MV-4-11 (cell line): ENCODE data around the gene DCDC2.
"Not testable (repeated sequence)": the region's sequence is repeated elsewhere in the genome, so short reads cannot be mapped to it uniquely, and the experiment has no call there.

Experiments used
- DNase-seq: peaks from one replicate; lab custom pipeline; 2025; lab: John Stamatoyannopoulos, UW

Gene DCDC2

DNA sequence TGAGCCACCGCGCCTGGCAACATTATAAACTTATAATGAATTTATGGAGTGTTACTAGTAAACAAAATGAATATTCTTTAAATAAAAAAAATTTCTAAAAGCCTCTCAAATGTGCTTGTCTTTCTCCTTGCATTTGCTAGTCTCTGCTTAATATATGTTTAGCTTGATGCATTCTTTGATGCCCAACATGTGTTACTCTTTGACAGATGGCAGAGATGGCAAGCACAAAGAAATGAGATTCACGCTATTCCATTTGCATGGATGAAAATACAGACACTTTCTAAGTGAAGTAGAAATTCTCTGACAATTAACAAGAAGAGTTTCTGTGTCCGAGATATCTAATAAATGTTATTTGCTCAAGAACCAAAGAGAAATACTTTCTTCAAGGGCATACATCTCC, 30.1 kb downstream of the DCDC2 start:
- no peak for DNase-seq

DNA sequence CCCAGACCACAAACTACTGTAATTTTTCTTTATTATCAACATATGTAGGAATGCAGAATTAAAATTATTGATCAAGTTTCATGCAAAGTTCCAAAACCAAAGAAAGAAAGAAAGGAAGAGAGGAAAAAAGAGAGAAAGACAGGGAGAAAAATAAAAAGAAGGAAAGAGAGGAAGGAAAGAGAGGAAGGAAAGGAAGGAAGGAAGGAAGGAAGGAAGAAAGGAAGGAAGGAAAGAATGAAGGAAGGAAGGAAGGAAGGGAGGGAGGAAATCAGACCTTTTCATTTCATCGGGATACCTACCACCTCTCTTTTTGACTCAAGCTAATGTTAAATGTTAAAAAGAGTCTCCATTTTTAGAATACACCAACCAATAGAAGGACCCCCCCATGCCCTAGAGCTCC, 31.9 kb downstream of the DCDC2 start:
- DNase-seq: no peak

DNA sequence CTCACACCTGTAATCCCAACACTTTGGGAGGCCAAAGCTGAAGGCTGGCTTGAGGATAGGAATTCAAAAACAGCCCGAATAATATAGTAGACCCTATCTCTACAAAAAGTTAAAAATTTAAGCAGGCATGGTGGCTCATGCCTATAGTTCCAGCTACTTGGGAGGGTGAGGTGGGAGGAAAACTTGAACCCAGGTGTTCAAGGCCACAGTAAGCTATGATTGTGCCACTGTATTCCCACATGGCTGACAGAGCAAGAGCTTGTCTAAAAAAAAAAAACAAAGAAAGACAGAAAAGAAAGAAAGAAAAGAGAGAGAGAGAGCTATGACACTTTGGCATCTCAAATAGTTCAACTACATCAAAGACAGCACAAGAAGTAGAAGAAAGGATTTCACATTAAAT, 33.2 kb downstream of the DCDC2 start:
- DNase-seq: no peak

DNA sequence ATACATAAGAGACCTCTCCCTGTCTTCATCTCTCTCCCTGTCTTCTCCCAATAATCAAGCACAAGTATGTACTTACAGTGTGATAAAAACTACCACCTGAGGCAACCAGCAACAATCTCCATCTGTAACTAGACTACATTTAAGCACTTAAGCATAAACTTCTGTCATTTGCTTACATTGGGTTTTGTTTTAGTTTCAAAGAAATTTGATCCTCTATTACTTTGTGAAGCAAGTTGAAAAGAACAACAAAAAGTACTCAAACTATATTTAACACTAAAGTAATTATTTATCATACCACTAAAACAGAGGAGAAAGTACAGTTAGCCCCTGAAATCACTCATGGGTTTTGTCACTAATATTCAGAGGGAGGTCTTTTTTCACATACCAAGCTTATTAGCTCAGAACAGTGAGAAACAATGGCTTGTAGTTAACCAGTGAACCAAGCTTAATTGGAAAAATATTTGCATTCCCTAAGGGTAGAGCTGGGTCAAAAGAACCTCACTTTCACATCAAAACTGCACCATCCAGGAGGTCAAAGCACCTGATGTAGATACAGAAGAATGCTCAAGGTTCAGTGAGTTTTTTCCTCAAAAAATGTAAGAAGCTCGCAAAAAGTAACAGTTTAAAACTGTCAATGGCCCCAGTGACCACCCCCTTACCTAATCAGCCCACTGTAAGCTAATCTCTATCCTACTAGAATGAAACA, 34.1 kb downstream of the DCDC2 start:
- no peak for DNase-seq

DNA sequence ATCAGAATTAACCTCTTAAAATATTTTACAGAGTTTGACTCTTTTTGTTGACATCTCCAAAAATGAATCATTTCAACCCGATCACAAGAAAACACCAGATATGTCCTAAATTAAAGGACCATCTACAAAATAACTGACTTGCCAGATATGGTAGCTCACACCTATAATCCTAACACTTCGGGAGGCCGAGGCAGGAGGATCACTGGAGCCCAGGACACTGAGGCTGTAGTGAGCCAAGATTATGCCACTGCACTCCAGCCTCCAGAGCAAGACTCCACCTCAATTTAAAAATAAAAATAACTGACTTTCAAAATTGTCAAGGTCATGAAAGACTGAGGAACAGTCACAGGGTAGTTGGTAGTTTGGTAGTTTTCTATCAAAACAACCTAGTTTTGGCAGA, 34.9 kb downstream of the DCDC2 start:
- DNase-seq: no peak

DNA sequence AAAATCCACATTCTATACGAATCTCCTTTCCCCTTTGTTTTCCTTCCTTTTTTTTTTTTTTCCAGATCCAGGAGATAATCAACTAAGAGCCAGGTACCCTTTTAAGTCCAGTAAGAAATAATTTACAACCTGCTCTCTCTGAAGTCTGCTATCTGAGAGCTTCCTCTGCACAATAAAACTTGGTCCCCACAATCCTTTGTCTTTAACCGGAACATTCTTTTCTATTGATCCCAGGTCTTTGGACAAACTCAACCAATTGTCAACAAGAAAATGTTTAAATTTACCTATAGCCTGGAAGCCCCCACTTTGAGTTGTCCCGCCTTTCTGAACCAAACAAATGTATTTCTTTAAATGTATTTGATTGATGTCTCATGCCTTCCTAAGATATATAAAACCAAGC, 35.4 kb downstream of the DCDC2 start:
- not testable (repeated sequence) for DNase-seq

DNA sequence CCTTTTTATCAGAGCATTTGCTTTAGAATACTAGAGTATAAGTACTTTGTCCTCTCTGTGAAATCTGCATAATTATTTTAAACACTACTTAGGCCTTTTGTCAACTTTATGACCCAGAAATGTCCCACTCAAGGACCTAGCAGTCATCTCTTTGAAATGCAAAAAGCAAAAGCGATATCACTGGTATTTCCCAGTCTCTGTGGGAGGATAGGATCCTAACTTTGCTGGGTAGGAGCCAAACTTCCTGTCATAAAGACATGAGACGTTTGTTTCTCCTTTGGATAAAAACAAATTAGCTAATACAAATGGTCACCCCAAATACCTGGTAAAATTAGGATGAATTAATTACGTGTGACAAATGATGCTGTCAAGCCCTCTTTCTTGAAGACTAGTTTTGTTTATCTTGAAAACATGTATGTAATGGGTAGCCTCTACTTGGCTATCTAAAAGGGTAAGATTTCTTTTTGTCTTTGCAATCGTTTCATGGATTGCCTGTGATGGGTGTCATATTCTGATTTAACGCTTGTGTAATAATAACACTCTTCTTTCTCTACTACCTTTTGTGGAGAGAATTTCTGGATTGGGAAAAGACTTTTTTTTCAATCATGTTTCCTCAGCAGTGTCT, 36.2 kb downstream of the DCDC2 start:
- no peak for DNase-seq

DNA sequence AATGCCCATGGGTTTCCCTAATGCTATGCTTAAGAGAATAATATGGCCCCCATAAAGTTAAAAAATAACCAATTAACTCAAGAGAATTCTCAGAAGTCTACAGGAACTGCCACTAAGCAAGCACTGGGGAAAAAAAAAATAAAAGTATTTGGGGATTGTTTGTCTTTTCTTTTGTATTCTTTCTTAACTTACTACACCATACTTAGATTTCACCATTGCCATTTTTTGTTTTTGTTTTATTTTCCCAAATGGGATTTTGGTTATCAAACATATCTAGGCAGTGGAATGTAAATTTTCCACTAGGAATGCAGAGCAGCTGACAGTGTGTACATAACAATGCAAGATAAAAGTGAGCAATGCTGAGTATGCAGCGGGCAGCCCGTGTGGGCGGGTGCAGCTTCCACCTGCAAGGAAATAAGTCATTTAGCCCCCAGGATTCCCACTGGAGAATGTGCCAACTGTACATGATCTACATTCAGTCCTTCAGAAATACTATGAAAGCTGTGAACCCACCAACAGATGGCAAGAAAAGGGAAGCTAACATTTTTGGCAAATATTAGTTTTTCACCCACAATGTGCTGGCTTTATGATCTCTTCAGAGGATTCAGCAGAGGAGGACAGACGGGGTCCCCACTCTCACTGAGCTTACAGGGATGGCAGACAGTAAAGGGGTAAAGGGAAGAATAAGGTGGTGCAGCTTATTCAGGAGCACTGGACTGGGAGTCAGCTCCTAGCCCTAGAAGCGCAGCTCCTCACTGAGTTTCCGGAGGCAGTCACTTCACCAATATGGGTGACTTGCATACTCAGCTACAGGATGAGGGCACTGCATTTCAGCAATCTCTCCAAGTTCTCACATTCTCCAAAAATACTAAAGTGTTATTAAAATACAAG, 44.4 kb downstream of the DCDC2 start:
- DNase-seq: no peak

DNA sequence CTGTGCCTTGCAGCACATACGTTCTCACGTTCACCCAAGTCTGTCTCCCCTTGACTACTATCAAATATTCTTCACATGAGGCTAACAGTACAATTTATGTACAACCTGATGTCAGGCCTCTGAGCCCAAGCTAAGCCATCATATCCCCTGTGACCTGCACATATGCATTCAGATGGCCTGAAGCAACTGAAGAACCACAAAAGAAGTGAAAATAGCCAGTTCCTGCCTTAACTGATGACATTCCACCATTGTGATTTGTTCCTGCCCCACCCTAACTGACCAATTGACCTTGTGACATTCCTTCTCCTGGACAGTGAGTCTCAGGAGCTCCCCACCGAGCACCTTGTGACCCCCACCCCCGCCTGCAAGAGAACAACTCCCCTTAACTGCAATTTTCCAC, 46.1 kb downstream of the DCDC2 start:
- DNase-seq: not testable (repeated sequence)

DNA sequence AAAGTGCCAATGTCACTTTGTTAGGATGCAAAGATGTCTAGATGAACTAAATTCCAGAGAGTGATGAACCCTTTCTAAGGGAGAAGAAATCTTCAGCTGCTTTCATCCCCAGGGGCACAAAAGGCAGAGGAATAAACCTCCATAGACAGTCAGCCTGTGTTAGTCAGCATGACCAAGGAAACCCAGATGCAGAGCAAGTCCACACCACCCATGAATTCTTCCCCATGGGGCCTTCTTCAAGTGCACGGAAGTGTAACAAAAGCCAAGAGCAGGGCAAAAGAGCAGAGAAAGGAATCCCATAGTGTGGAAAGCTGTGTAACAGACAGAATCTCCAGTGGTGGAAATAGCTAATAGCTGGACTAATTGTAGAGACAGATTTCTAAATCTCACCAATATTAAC, 50.0 kb downstream of the DCDC2 start:
- DNase-seq: no peak

DNA sequence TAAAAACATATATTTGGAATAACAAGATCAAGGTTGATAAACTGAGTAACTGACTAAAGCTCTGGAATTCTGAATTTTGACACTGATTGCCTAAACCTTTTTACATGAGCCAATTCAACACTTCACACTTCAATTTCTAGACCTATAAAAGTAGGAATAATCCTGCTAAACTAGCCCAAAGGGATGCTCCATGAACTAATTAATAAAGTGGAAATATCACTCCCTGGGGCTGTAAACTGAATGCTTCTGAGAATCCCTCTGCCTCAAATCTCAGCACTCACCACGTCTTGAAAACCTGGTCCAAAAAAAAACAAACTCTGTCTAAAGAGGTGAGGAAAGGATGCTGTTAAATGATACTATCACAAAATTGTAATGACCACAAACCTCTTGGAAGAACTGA, 50.9 kb downstream of the DCDC2 start:
- no peak for DNase-seq

DNA sequence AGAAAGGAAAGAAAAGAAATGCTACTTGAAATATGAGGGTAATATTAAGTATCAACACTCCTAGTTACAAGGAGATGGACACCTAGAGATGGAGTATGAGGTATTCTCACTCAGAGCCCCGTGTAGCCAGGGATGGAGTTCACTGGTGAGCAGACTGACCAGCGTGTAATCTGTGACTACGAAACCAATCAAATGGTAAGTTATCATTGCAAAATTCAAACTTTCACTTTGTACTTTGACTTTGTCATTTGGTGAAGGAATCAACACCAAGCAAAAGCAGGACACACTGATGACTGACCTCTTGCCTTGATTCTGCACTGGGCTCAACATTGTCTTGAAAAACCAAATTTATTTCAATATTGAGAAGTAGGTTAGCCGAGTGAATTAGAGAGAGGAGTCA, 51.8 kb downstream of the DCDC2 start:
- no peak for DNase-seq

DNA sequence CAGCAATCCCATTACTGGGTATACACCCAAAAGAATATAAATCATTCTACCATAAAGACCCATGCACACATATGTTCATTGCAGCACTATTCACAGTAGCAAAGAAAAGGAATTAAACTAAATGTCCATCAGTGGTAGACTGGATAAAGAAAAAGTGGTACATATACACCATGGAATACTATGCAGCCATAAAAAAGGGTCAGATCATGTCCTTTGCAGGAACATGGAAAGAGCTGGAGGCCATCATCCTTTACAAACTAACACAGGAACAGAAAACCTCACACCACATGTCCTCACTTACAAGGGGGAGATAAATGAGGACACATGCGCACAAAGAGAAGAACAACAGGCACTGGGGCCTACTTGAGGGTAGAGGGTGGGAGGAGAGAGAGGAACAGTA, 60.9 kb downstream of the DCDC2 start:
- no peak for DNase-seq

DNA sequence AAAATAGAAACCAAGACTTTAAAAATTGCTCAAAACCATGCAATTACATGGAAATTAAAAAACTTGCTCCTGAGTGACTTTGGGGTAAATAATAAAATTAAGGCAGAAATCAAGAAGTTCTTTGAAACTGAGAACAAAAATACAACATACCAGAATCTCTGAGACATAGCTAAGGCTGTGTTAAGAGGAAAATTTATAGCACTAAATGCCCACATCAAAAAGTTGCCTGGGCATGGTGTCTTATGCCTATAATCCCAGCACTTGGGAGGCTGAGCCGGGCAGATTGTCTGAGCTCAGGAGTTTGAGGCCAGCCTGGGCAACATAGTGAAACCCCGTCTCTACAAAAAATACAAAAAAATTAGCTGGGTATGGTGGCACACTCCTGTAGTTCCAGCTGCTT, 64.0 kb downstream of the DCDC2 start:
- not testable (repeated sequence) for DNase-seq

DNA sequence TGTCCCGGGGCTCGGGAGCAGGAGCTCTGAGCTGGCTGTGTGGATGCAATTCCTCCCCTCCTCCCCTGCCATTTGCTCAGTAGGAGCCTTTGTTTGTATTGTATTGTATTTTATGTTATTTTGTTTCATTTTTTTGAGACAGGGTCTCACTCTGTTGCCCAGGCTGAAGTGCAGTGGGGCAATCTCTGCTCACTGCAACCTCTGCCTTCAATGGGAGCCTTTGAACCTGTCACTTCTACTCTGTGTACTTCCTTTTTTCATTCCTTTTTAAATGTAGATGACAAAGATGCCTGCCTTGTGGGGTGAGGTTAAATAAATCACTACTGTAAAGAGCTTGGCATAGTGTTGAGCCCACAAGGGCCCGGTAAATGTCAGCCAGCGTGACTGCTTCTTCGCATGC, 70.6 kb downstream of the DCDC2 start:
- DNase-seq: no peak

DNA sequence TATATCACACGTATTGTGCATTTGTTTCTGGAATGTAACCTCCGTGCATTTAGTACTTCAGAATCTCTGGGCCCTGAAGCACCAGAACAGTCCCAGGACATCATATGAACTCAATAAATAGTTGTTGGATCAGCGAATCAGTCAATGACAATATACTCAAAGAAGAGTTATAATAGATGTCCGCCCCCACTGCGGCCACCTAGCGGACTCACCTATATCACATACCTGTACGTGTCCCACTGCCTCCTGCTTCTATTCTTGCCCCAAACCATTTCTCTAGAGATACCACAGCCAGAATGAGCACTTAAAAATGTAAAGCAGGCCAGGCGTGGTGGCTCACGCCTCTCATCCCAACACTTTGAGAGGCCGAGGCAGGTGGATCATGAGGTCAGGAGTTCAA, 73.9 kb downstream of the DCDC2 start:
- no peak for DNase-seq

DNA sequence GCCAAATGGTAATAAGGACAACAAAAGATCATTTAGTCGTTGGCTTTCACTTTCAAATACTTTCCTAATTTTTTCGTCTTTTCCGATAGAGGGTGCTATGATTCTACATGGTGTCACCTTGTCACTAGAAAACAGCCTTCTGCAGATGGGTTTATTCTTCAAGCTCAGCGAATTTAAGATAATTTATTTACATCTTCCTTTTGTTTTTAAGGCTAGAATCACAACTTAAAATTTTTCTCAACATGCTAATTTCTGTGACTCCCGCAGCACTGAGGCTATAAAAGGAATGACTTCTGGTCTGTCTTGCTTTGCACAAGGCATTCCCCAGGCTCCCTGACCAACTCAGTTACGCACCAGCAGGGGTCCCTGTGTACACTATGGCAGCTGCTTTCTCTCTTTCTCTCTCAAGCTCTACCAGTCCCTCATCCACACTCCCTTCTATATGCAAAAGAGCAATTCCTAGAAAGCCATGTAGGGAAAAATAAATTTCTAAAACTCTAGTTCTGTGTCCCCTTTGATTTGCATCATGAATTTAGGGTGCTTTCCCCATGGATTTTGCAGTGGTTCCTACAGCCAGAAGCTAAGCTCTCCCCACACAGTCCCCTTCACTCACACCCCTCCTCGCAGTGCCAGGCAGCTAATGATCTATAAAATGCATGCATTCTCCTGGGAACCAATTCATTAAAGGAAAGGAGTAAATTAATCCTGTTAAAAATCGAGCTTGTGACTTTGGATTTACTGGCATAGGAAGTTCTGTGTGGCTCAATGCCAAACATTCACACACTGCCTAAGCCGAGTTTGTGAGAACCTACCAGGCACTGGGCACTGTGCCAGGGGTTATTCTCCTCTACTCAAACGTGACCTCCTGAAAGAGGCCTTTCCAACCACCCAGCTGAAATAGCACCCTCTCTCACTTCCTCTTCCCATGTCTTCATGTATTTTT, 74.5 kb downstream of the DCDC2 start:
- peak; percentile 96 for DNase-seq

DNA sequence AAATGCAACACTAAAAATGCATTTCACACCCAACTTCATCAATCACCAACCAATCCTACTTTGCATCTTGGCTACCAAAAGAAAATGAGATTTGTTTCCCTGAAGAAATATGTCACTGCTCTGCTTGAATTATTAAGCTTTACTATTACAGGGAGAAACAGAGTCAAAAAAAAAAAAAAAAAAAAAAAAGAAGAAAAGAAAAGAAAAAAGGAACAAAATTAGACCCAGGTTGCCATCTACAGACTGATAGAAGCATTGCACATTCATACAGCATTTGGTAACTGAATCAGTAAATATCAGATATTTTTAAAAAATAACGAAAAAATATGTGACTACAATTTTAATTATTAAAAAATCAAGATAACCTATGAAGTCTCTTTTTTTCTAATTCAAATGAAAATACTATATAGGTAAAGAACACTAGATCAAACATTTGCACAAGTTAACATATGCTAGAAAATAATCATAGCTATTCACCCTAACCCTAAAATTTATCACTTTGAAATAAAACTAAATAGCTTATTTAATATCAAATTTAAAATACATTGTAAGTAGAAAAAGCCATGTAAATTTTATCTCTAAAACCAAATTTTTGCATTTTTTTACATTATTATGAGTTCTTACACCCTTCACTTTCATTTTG, 83.3 kb downstream of the DCDC2 start:
- DNase-seq: peak; percentile 12

DNA sequence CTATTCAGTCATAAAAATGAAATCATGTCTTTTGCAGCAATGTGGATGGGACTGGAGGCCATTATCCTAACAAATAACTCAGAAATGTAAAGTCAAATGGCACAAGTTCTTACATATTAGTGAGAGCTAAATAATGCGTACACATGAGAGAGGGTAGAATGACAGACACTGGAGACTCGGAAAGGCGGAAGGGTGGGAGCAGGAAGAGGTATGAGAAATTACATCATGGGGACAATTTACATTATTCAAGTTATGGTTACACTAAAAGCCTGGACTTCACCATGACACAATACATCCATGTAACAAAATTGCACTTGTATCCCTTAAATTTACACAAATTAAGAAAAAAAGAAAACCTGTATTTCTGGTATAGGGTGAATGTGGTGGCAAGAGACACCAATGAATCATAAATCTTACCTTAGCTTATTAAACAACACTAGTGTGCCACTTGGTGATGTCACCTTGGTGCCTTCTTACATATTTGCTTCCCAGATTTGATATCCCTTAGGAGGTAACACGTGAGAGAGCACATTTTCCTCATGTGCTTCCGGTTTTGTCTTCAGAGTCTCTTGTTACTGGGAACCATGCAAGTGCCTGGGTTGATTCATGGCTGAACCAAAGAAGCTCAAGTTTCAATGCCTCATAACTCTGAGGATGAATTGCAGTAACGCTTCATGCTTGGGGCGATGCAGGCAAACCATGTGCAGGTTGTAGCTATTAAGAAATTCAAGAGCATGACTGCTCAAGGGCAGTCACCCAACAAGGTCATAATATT, 84.6 kb downstream of the DCDC2 start:
- DNase-seq: no peak

DNA sequence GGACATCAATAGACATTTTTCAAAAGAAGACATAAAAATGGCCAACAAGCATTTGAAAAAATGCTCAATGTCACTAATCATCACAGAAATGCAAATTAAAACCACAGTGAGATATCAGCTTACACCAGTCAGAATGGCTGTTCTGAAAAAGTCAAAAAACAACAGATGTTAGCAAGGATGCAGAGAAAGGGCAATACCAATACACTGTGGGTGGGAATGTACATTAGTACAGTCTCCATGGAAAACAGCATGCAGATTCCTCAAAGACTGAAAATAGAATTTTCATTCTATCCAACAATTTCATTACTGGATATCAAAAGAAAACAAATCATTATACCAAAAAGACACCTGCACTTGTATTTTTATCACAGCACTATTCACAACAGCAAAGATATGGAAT, 85.3 kb downstream of the DCDC2 start:
- no peak for DNase-seq

DNA sequence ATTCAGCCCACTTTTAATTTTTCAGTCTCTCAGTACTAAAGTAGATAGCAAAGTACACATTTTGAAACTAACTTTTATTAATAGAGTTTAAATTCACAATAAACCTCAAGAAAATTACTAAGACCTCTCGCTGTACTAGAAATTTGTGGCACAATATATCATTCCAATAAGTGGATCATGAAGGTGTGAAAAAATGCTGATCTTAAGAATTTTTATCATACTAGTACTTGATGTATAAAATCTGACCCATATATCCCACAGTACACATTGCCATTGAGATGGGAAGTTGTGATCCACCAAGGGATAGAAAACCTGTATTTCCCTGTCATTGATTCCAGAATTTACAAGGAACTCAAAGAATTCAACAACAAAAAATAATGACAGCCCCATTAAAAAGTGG, 85.7 kb downstream of the DCDC2 start:
- no peak for DNase-seq
